NCI-H146 treated with DMSO at 0.1 percent for 48 hours (cell line): ENCODE results near the gene ADAMTSL3.

Experiments
- DNase-seq: peaks from one replicate; lab custom pipeline; 2025; ENCODE audit not compliant: unreplicated experiment; lab: John Stamatoyannopoulos, UW

The ADAMTSL3 gene

DNA sequence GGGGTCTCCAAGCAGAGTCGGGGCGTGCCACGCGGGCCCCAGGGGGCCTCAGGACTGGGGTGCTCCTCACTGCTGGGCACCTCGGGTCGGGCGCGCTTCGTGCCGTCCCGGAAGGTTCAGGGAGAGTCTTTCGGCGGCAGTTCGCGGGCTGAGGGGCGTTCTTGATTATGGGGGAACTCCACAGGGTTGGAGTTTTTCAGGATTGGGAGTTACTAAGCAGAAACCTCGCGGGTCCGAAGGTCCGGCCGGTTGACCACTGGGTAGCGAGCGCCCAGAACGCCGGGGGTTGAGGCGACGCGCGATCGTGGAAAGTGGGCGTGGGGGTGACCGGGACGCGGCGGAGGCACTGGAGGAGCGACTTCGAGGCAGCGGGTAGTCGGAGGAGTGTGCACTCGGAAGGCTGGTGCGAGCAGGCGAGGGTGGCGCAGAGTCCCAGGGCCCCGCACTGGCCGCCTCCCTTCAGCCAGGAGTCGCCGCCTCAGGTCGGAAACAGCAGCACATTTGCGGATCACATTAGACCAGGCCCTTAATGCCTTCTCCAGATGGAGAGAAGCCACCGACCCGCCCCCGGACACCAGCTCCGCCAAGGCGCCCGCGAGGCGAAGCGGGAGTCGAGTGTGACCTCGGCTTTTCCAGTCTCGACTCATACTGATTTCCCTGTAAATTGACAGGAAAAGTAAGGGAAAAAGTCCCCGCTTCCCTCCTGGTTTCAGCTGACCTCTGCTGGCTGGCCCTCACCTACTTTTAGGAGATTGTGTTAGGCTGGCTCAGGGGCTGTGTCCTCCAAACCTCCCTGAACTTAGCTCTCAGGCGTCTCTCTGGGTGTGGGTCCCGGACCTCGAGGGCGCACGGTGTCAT lies 685 bp downstream of the ADAMTSL3 start:
- no peak for DNase-seq

DNA sequence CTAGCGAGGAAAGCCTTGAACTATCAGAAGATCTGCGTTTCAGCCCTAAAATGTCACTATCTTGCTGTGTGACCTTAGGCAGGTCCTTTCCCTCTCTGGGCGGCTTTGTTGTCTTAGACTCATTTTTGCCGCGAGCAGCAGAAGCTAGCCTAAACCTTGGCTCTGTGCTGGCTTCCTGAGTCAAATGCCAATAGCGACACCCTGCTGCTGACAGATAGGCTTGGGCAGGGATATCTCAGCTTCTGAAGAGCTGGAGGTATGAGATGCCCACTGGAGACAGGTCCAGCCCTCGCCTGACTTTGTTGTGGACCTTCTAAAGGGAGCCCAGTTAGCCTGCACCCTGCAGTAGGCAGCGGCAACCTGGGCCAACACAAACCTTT lies 1.3 kb downstream of the ADAMTSL3 start:
- DNase-seq, result no peak

DNA sequence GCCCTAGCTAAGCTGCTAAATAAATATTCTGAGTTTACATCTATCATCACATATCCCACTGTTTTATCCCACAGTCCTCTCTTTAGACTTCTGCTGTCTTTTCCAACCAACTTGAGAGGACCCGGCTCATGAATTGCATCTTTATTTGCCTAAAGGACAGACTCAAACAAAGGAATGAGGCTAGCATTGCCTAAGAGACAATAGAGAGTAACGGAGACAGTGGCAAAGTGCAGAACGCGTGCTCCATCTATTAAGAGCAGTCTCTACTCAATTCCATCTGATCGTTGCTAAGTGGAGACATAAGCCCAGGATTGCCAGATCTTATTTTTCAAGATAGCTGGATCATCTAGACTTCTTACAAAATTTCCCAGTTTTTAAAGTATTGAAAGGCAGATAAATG lies 2.3 kb downstream of the ADAMTSL3 start:
- no peak for DNase-seq

DNA sequence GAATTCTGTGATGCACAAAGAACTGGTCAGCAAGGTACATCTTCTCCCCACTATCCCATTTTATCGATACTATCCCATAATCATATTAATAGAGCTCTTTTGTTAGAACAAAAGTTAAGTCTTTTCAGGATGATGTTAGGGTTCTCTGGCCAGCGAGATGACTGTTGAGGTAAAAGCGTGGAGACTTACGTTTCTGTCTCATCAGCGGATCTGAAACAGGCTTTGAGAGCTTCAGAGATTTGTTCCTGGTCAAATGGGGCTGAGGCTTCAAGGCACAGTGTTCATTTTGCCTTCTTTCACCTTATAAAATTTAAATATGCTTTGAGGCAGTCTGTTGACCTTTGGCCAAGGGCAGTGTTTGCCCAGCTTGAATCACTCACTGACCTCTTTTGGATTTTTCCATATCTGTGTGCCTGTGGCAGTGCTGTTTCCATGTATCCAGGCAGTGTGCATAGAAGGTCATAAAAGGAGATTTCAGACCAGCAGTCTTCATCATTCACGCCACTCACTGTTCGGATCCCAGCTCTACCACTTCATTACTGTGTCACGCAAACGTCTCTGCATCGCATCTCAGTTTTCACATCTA lies 3.1 kb downstream of the ADAMTSL3 start:
- no peak for DNase-seq

DNA sequence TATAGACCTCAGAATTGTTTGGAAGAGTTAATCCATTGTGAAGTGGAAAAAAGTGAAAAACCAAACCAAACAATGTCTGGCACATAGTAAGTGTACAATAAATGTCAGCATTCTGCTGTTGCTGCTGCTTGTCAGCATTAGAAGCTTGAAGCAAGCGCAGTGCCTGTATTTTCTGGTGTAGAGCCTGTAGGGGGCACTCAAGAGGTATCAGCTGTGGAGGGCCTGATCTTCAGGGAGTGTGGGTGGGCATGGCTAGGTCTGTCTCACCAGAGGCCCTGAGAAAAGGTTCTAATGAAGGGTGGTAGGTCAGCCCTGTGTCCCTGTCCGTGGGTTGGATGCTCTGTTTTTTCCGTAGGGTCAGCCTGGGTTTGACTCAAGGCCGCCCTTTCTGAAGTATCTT lies 3.6 kb downstream of the ADAMTSL3 start:
- DNase-seq, result no peak

DNA sequence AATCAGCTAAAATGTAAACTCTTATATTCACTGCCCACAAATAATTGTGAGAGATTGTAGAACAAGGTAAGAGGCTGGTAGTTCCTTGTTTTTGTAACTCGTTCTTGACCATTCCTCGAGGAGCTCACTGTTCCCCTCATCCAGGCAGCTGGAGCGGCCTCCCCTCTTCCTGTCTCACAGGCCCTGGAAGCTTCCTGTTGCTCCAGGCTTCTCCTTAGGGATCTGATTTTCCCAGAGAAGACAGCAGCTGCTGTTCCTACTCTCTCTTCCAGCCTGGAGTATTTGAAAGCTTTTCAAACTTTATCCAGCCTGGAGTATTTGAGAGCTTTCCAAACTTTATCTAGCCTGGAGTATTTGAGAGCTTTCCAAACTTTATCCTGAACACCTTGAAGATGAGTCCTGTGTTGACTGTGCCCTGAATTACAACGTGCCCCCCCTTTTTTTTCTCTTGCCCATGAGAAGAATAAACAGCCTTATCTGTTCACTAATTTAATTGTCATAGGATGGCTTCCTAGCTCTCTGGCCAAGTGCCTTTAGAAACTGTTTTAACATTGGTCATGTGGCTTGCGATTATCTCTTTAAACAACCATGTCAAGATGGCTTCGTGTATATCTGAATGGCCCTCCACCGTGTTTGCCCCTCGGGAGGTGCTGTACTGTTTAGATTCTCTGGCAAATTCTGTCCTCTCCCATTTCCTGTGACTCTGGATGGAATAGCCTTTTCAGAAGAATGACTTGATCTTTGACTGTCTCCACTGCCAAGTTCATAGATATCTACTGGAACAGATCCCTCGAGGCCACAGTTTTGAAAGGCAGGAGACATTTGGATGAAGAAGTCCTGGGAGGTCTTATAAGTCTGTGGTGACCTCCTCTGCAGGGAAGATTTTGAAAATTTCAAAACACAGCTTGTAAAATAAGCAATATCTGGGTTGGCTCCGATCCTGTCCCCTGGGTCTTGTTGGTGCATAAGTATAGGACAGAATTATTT lies 4.8 kb downstream of the ADAMTSL3 start:
- no peak for DNase-seq

DNA sequence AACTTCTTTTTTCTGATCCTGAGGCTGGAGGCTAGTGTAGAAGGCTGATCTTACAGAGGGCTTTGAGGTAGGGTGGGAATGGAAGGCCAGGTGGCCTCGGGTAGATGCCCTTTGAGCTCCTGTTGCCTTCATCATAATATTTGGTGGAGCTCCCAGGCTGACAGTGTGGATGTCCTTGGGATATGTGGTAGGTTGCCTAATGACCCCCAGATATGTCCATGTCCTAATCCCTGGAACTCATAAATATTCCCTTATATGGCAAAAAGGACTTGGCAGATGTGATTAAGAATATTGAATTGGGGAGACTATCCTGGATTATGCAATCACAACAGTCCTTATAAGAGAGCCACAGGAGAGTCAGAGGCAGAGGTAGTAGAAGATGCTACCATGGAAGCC lies 5.5 kb downstream of the ADAMTSL3 start:
- DNase-seq, result no peak

DNA sequence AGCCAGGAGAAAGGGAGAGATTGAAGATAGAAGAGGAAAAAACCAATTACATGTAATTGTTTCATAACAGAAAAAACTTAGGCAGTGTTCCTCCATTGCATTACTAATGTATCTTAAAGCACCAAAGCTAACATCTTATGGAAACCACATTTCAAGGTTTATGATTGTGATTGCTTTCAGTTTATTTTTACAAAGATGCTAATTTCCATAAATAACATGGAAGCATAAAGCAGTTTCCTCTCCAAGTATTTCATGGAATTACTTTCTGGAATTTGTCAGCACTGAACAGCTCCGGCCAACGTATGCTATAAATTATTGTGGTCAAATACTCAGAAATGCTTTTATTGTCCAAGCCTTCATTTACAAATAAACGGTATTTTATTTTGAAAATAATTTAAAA lies 11.6 kb downstream of the ADAMTSL3 start:
- DNase-seq, result no peak

DNA sequence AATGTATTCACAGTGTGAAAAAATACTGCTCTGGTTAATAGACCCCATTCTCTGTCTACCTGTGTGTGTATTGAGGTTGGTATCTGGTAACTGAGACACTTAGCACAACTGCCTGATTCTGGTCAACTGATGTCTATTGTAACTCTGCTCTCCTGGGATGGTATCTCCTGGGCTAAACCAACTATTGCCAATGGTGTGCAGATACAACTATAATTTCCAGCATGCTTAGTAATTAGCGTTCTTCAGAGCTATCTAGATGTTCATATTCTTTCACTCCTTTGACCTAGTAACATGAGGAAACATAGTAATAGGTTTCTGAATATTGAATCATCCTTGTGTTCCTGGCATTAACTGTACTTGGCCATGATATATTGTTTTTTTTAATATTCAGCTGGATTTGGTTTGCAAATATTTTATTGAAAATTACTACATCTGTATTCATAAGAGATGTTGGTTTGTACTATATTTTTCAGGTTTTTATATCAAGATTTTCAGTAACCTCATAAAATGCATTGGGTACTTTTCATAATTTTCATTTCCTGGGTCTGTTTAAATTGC lies 16.8 kb downstream of the ADAMTSL3 start:
- no peak for DNase-seq

DNA sequence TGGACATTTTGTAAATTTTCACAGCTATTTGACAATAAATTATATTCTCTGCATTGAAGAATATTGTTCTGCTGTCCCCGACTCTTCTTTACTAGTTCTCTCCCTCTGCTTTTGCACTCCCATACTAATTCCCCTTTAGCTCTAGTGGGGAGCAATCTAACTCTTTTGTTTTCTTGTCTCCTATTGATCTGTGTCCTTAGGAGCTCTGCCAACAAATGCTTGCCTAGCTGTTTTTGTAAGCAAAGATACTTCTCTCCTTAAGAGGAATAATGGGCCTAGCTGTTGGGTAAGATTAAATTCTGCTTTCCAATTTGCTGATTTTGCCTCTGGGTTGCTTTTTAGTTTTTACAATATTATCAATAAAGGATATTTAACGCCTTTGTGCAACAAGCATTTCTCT lies 17.7 kb downstream of the ADAMTSL3 start:
- no peak for DNase-seq

DNA sequence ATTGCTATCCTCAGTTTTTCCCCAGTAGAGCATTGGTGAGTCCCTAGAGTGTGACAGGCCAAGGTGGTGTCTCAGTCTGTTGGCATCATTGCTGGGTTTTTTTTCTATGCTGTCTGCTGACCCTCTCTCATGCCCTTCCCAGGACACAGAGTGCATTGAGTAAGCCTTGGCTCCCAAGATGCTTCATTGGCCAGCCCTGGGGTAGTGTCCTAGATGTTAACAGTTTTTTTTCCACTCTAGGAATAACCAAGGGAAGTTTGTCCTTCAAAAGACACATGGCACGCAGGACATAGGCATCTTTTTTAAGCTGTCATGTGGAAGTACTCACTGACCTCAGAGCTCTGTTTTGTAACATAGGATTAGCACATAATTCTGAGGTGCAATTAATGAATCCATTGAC lies 19.5 kb downstream of the ADAMTSL3 start:
- no peak for DNase-seq

DNA sequence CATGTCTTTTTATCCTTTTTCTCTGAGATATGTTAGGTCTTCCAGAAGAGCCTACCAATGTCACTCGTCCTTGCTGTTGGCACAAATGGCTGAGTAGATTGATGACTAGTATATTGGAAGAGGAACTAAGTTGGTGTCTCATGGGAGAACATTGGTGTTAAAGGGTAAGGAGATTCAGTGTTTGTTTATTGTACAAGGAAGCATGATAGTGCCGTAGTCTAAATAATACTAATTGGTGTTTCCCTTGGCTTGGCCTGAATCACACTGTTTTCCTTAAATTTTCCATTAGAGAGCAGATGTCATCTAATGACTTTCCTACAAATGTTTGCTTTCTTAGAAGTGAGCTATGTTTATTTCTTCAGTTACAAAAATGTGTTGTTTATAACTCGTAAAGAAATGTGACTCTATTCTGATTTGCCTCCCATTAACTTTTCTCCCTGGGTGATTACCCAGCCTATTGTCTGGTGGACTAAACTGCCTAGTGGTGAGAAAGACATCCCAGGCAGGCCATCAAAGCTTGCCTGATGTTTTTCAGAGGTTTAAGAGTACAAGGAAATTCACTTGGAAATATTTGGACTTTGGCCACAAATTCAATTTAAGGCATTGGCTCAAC lies 28.7 kb downstream of the ADAMTSL3 start:
- DNase-seq, result no peak

DNA sequence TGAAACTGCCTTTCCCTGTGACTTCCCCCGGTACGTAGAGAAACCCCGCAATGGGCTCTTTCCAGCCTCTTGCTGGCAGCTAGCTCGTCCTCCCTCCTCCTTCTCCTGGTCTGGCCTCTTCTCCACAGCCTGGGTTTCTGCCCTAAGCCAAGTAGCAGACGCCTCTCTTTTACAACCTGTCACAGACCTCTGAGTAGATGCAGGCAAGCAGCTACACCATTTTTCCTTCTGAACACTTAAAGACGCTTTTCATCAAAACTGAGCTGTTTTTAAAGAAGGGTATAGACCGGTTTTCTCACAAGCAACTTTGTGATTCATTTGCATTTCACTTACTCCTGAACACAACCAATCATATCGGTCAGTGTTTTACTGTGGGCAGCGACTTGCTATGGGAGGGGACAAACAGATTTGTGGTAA lies 32.0 kb downstream of the ADAMTSL3 start:
- no peak for DNase-seq

DNA sequence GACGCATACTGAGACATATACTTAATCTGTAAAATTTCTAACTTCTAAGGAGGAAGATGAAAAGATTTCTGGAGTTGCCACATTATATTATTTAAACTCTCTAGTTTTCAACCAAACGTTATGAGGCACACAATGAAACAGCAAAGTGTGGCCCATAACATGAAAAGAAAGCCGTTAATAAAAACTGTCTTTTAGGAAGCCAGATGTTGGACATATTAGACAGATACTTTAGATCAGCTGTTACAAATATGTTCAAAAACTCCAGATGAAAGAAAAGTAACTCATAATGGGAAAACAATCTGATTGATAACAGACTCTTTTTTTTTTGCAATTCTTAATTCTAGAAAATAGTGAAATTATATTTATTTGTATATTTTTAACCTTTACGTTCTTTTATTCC lies 34.3 kb downstream of the ADAMTSL3 start:
- DNase-seq, result no peak

DNA sequence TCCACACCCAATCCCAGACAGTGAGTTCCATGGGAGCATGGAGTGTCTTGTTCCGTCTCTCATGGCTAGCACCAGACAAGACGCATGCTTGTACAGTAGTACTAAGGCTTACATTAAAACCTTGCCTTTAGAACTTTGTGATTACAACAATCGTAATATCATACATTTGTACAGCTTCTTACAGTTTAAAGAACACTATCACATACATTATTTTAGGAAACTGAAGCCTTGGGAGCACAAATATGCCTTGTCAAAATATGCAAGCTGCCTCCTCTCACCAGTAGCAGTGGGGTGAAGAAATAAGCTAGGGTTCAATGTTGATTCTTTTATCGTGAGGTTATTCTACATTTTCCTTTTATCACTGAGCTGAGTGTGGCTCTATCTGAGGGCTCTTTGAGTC lies 36.8 kb downstream of the ADAMTSL3 start:
- no peak for DNase-seq

DNA sequence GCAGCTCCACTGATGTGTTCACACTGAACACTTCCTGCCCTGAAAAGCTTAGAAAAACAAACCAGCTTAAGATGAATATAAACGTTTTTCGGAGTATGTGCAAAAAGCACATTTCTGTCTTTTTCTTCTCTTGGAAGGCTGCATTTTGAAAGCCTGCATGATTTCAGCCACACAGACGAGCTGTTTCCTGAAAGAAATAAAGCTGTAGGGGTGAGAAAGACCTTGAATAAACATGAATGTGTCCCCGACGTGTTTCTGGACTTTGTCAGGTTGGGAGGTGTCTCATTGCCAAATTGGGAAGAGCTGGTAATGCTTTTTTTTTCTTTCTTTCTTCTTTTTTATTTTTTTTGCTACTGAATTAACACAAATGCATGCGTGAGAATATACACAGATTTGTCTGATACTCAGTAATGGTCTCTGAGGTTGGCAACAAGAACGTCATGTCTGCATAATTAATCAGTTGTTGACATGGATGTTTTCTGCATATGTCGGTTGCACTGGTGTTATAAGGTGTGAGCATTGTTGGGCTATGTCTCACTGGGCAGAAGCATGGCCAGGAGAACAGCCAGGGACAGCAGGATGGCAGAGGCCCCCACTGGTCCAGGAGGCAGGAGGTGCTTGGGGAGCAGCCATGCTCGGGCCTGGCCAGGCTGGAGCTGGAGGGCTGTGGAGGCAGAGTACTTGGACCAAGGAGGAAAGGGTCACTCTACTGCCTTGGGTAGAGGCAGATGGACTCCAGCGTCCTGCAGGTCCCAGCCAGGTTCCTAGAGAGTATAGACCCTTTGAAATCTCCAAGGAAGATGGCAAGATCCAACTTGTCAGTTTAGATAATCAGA lies 39.0 kb downstream of the ADAMTSL3 start:
- DNase-seq, result no peak

DNA sequence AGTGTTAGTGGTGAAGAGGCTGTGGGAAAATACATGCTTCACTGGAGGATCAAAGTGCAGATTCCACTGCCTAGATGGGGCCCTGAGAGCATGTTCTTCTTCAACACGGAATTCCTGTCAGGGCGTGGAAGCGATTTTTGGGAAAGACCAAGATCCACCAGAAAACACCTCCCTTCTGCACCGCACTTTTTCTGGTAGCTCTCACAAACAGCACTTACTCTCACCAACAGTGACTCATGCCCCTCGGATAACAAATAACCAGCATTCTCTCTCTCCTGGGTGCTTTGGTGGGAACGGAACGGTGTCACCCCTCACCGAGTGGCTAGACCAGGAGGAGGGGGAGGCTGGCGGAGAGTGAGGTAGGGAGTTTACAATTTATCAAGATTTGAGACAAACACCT lies 40.1 kb downstream of the ADAMTSL3 start:
- DNase-seq, result no peak

DNA sequence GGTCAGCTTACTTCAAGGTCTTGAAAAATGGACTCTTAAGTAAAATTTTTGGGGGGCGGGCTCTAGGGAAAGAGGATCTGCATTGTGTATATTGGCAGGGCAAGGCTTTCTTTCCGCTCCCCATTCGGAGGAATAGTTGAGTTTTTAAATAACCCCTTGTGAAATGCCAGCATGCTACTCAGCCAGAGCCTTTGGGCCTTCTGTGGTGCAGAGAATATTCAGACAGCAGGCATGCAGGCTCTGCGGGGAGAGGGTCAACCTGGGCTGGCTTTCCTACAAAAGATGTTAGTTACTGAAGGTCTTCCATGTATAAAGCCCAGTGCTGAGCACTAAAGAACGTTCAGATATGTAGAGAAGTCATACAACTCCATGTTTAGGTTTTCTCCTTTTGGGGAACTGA lies 40.6 kb downstream of the ADAMTSL3 start:
- no peak for DNase-seq

DNA sequence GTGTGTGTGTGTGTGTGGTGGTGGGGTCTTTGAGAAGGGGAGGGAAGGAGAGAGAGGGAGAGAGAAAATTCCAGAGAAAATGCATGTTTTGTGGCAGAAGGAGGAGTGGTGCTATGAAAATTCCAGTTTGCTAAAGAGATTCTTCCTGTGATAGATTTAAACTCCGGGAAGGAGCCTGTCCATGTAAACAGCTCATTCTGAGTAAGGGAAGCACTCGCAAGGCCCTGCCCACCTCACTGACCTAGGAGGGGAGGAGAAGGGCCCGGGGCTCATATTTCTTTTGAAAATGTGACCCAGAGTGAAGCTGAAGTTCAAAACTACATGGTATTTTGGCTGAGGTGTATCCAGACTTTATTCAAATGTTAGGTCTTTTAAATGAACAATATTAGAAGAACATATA lies 41.3 kb downstream of the ADAMTSL3 start:
- no peak for DNase-seq

DNA sequence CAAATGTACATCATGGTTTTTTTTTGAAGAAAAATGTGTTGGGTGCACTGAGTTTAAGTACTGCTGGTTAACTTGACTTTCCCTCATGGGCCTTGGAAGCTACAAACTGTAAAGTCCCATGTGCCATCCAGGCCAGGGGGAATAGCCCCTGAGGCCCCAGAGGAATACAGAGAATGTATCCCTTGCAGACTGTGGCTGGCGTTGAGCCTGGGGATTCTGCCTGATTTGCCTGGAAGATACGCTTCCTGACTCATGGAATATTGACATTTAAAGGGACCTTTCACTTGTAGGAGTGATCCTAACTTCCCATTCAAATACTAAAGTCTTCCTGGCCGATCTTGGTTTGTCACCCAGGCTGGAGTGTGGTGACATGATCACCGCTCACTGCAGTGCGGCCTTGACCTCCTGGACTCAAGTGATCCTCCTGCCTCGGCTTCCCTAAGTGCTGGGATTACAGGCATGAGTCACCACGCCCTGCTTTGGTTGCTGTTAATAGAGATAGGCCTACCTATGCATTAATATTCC lies 42.0 kb downstream of the ADAMTSL3 start:
- no peak for DNase-seq
